ENCODE data around the gene KRT76.

The KRT76 gene

GRCh38 chr12:52730793-52731192, 46.4 kb downstream of the KRT76 start:
- no peak for DNase-seq (ENCODE audit: low read depth in 3 of 3)

- no peak for DNase-seq (ENCODE audit: low read depth in 3 of 3)
Observed at GRCh38 chr12:52730383-52730782, 46.8 kb downstream of the KRT76 start.

GRCh38 chr12:52729147-52729546, 48.0 kb downstream of the KRT76 start:
- no peak for DNase-seq (ENCODE audit: low read depth in 3 of 3)

GRCh38 chr12:52728374-52728773, 48.8 kb downstream of the KRT76 start:
- no peak for DNase-seq (ENCODE audit: low read depth in 3 of 3)

GRCh38 chr12:52727037-52727436, 50.1 kb downstream of the KRT76 start:
- no peak for DNase-seq (ENCODE audit: low read depth in 3 of 3)

- DNase-seq (ENCODE audit: low read depth in 3 of 3) = no peak
Observed at GRCh38 chr12:52726451-52726850, 50.7 kb downstream of the KRT76 start.

GRCh38 chr12:52724384-52724783, 52.8 kb downstream of the KRT76 start:
- DNase-seq (ENCODE audit: low read depth in 3 of 3) = no peak

GRCh38 chr12:52722680-52723079, 54.5 kb downstream of the KRT76 start:
- no peak for DNase-seq (ENCODE audit: low read depth in 3 of 3)

GRCh38 chr12:52721838-52722470, 55.2 kb downstream of the KRT76 start:
- no peak for DNase-seq (ENCODE audit: low read depth in 3 of 3)

- no peak for DNase-seq (ENCODE audit: low read depth in 3 of 3)
Observed at GRCh38 chr12:52720365-52720886, 56.7 kb downstream of the KRT76 start.

All from stimulated activated CD4-positive, alpha-beta T cell treated with anti-CD3 and anti-CD28 coated beads, TNF-alpha, amount 100 ng/mL, for 48 hours (primary cell).